Muscle of leg (tissue), 11 donors: Measurements from ENCODE around the gene GPATCH1. TPM values are rescaled to one million over a fixed set of nuclear protein-coding genes. Genes with fewer than 3 reads are reported as not detected.

Source experiments
- DNase-seq: peaks from one replicate; pipeline ENCODE4 v3.0.0; 2013
- H3K27ac ChIP-seq: one replicate; pipeline ENCODE4 v1.5.1; 2013; ENCODE audit warnings: mild to moderate bottlenecking, low read length, control low read depth
- H3K27me3 ChIP-seq: one replicate; pipeline ENCODE4 v1.6.1; 2013; ENCODE audit warnings: low read length; ENCODE audit not compliant: control insufficient read depth, insufficient read depth
- H3K36me3 ChIP-seq: one replicate; pipeline ENCODE4 v1.6.1; 2013; ENCODE audit warnings: low read length; ENCODE audit not compliant: control insufficient read depth, insufficient read depth
- H3K4me1 ChIP-seq: one replicate; pipeline ENCODE4 v1.6.1; 2013; ENCODE audit warnings: low read length; ENCODE audit not compliant: control insufficient read depth, insufficient read depth
- H3K4me3 ChIP-seq: one replicate; pipeline ENCODE4 v1.5.1; 2013; ENCODE audit warnings: low read length, control low read depth
- H3K9me3 ChIP-seq: replicated peaks from 2 replicates; pipeline ENCODE4 v1.6.1; 2013; ENCODE audit warnings: low read depth, low read length; ENCODE audit not compliant: control insufficient read depth
- WGBS: methylation state at CpG from one replicate; pipeline ENCODE4 v1.1.5; 2013; ENCODE audit warnings: missing lambda C conversion rate; ENCODE audit not compliant: insufficient coverage; 5-methylcytosine and 5-hydroxymethylcytosine counted together
- polyA plus RNA-seq, 8 donors: library from polyadenylated mRNA; unstranded; fragments of 120-200 nt; gene quantifications; one replicate each; pipeline versions ENCODE4 v1.2.1 to v1.2.3, GENCODE V29; 2013; ENCODE audit warnings: inconsistent platforms in 1 of 8, low replicate concordance in 1 of 8; ENCODE audit not compliant: insufficient read length in 8 of 8, insufficient read depth in 1 of 8
- total RNA-seq: library from RNA; stranded (reverse); fragments of 120-200 nt; gene quantifications from one replicate; pipeline ENCODE4 v1.2.4, GENCODE V29; 2013

The GPATCH1 gene
- total and polyA plus RNA-seq, 9 donors: 6.2 to 9.5 (median 7.6) TPM

GRCh38 chr19:33090179-33090578, 9.2 kb downstream of the GPATCH1 start:
- no CpG with 5 or more reads among the region's 3 CpGs for WGBS
- Histone ChIP-seq H3K4me1 (peaks cover 2% of the 10 kb centered on the region), H3K4me3 (no peak overlapping the region), H3K36me3 (peaks cover 41% of the 10 kb centered on the region), H3K27me3 (no peaks in the 10 kb centered on the region), H3K27ac (no peak overlapping the region), H3K9me3 (no peaks in the 10 kb centered on the region)
- DNase-seq: no peak

DNA sequence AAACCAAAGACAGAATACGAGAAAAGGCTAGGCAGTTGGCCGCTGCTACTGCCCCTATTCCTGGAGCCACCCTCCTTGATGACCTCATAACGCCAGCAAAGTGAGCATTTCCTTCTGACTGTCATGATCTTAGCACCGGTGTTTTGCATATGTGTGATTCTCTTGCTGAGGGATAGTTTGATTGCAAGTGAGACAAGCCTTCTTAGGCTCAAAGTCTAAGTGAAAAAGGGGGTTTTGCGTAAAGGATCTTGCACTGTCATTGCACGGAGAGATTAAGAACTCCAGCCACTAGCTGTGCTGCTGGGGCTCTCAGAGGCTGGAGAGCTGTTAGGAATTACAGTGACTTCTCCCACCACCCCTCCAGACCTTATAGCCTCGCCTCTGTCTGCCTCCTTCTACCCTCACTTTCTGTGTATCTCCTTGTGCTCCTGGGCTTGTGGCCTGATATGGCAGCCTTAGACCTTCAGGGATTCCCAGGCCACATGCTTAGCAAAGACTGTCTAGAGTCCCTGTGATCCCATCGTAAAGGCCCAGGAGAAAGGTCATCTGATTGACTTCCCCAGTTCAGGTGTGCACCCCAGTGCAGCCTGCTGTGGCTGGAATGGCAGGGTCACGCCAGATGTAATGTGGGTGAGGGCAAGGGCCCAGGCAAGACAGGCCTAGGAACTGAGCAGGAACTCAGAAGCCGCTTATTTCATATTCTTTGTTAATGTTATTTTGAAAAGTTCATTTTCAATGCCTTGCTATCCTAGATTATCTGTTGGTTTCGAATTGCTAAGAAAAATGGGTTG, 12.6 kb downstream of the GPATCH1 start:
- Histone ChIP-seq H3K4me1 (no peaks in the 10 kb centered on the region), H3K27me3 (no peaks in the 10 kb centered on the region), H3K36me3 (peaks cover 60% of the 10 kb centered on the region), H3K4me3 (no peak overlapping the region), H3K27ac (no peak overlapping the region), H3K9me3 (no peaks in the 10 kb centered on the region)
- DNase-seq: no peak
- 95% methylated on average over 5 of the region's 11 CpGs for WGBS

DNA sequence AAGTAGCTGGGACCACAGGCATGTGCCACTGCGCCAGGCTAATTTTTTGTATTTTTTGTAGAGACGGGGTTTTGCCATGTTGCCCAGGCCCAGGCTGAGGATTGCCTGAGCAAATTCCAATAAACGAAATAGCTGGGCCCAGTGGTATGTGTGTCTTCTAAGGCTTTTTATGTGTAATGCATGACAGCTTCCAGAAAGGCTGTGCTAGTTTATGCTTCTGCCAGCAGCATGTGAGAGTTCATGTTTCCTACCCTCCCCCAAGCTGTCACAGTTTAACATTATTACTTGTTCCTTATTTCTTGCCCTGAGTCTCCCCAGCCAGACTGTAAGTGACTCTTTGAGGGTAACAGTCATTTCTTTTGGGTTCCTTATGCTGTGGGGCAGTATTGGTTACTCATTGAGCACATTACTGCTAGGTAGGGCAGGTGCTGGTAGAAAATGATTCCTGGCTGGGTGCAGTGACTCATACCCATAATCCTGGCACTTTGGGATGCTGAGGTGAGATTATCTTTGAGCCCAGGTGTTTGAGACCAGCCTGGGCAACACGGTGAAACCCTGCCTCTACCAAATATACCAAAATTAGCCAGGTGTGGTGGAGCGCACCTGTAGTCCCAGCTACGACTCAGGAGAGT, 13.6 kb downstream of the GPATCH1 start:
- Histone ChIP-seq H3K27ac (no peak overlapping the region), H3K9me3 (no peaks in the 10 kb centered on the region), H3K4me1 (no peaks in the 10 kb centered on the region), H3K36me3 (peaks cover 62% of the 10 kb centered on the region), H3K27me3 (no peaks in the 10 kb centered on the region), H3K4me3 (no peak overlapping the region)
- 87% methylated on average over 3 of the region's 6 CpGs for WGBS
- DNase-seq: no peak

DNA sequence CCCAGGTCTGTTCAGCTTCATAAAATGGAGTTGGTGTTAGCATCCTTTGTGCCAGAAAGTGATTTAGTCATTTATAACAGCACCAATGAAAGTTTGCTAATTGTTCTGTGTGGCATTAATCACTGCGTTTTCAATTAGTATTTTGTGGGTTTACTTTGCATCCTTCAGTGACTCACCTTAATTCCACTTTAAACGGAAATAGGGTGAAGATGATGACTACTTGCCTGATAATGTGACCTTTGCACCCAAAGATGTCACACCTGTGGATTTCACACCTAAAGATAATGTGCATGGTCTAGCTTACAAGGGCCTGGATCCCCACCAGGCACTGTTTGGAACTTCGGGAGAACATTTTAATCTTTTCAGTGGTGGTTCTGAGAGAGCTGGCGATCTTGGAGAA, 15.0 kb downstream of the GPATCH1 start:
- Histone ChIP-seq H3K4me3 (no peak overlapping the region), H3K27ac (no peak overlapping the region), H3K4me1 (no peaks in the 10 kb centered on the region), H3K27me3 (no peaks in the 10 kb centered on the region), H3K9me3 (no peaks in the 10 kb centered on the region), H3K36me3 (peaks cover 58% of the 10 kb centered on the region)
- no CpG with 5 or more reads among the region's 4 CpGs for WGBS
- no peak for DNase-seq

DNA sequence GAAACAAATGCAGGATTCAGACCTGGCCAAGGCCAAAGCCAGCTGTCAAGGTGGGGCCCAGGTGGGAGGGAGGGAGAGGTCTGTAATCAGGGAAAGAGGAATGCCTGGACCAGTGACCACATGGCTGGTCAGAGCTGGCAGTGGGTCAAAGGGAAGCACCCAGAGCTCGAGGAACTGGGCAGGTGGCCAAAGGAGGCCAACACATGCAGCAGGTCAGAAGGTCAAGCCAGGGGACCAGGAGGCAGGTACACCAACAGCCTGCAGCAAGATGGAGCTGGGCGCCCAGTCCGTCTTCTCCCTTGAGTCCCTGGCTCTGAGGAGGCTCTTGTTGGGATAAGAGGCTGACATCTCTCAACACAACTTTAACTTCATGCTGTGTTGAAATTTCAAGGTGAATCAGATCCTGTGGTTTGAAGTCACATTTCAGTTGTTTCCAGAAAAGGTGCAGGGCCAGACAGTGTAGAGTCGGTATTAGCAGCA, 17.1 kb downstream of the GPATCH1 start:
- 67% methylated on average over 2 of the region's 4 CpGs for WGBS
- H3K27ac ChIP-seq: no peak overlapping the region
- DNase-seq: peak; percentile 7
- H3K4me3 ChIP-seq: no peak overlapping the region
- peaks cover 62% of the 10 kb centered on the region for H3K36me3 ChIP-seq
- no peaks in the 10 kb centered on the region for H3K4me1 ChIP-seq
- no peaks in the 10 kb centered on the region for H3K27me3 ChIP-seq
- H3K9me3 ChIP-seq: no peaks in the 10 kb centered on the region

- H3K4me3 ChIP-seq: no peak overlapping the region
- no peak for DNase-seq
- WGBS: 95% methylated on average over 4 of the region's 10 CpGs
- H3K4me1 ChIP-seq: no peaks in the 10 kb centered on the region
- no peaks in the 10 kb centered on the region for H3K9me3 ChIP-seq
- H3K27me3 ChIP-seq: no peaks in the 10 kb centered on the region
- peaks cover 53% of the 10 kb centered on the region for H3K36me3 ChIP-seq
- H3K27ac ChIP-seq: no peak overlapping the region
These were observed 20.1 kb downstream of the GPATCH1 start for GRCh38 chr19:33100894-33101644.

- Histone ChIP-seq H3K4me1 (no peaks in the 10 kb centered on the region), H3K27ac (no peak overlapping the region), H3K4me3 (no peak overlapping the region), H3K27me3 (no peaks in the 10 kb centered on the region), H3K36me3 (peaks cover 59% of the 10 kb centered on the region), H3K9me3 (no peaks in the 10 kb centered on the region)
- WGBS: no CpG with 5 or more reads among the region's 6 CpGs
- no peak for DNase-seq
These were observed 21.9 kb downstream of the GPATCH1 start for GRCh38 chr19:33102893-33103292.

DNA sequence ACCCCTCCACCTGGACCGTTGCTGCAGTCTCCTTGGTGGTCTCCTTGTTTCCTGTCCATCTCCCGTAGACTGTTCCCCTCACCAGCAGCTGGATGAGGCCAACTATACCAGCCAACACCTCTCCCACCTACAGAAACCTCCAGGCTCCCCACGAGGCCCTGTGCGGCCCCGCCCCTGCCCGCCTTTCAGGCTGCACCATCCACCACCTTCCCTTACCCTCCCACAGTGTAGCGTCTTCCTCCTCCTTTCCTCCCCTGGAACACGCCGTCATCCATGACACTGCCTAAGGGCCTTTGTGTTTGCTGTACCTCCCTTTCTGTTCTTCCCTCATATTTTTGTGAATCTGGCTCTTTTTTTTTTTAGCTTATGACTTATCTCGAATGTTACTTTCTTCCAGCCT, 27.2 kb downstream of the GPATCH1 start:
- Histone ChIP-seq H3K36me3 (peaks cover 68% of the 10 kb centered on the region), H3K4me3 (no peak overlapping the region), H3K27me3 (no peaks in the 10 kb centered on the region), H3K27ac (no peak overlapping the region), H3K9me3 (no peaks in the 10 kb centered on the region), H3K4me1 (no peaks in the 10 kb centered on the region)
- DNase-seq: no peak
- 94% methylated on average over 10 of the region's 10 CpGs for WGBS

DNA sequence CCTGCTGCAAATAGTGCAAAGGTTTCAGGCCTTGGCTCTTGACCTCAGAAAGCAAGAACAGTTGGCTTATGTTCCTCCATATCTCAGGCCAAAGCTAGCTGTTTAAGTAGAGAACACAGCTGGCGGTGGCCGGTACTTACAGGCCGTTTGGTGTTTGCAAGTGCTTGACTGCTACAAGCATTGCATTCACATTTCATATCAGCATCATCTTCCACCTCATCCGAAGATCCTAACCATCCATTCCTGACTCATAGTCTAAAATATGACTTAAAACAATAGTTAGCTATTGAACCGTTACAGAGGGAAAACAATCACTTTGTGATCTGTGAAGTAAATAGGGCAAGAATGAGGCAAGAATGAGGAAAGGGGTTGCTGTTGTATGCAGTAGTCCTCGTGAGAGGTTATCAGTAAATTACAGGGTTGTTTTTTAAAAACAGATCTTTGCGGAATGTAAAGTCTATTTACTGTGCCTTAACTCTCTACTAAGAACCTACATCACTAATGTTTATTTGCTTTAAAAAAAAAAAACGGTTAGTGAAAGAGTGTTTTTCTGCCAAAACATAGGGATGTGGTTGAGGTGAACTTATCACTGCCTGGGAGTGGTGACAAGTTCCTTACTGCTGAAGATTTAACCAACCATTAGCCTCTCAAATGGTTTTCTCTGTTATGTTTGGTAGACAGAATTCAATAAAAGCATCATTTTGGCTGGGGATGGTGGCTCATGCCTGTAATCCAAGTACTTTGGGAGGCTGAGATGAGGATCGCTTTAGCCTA, 29.3 kb downstream of the GPATCH1 start:
- Histone ChIP-seq H3K4me3 (no peak overlapping the region), H3K9me3 (no peaks in the 10 kb centered on the region), H3K27me3 (no peaks in the 10 kb centered on the region), H3K4me1 (no peaks in the 10 kb centered on the region), H3K36me3 (peaks cover 67% of the 10 kb centered on the region), H3K27ac (no peak overlapping the region)
- no CpG with 5 or more reads among the region's 9 CpGs for WGBS
- no peak for DNase-seq
